Stimulated activated naive CD4-positive, alpha-beta T cell (primary cell): Measurements from ENCODE around the gene CCNA1.

Experiments
- DNase-seq, 6 experiments: peaks; one replicate each; lab custom pipeline; 2025; lab: John Stamatoyannopoulos, UW

CCNA1 gene

GRCh38 chr13:36432106-36432544 is at the start of gene CCNA1:
TSS of gene CCNA1 (plus strand) at chr13:36432495. CDS start at chr13:36433057, 562 bp downstream.
- DNase-seq: no peak

GRCh38 chr13:36385489-36385888 is 46.8 kb upstream of the CCNA1 start:
- no peak for DNase-seq

GRCh38 chr13:36395280-36395679 is 37.0 kb upstream of the CCNA1 start:
- peak in 1 of 6 experiments; percentile 0 for DNase-seq

- no peak for DNase-seq
Measured at GRCh38 chr13:36405151-36405550, 27.1 kb upstream of the CCNA1 start.

- no peak for DNase-seq
Measured at GRCh38 chr13:36412736-36413135, 19.6 kb upstream of the CCNA1 start.

- DNase-seq: no peak
Measured at GRCh38 chr13:36413161-36413560, 19.1 kb upstream of the CCNA1 start.

GRCh38 chr13:36414461-36414860 is 17.8 kb upstream of the CCNA1 start:
- no peak for DNase-seq

- DNase-seq: no peak
Measured at GRCh38 chr13:36417331-36417730, 15.0 kb upstream of the CCNA1 start.

GRCh38 chr13:36418022-36418805 is 14.1 kb upstream of the CCNA1 start:
- no peak for DNase-seq

- DNase-seq: peak; percentile 6 to 47 (median 33)
Measured at GRCh38 chr13:36420437-36420891, 11.8 kb upstream of the CCNA1 start.

- DNase-seq: no peak
Measured at GRCh38 chr13:36421447-36421846, 10.8 kb upstream of the CCNA1 start.

GRCh38 chr13:36428086-36428485 is 4.2 kb upstream of the CCNA1 start:
- DNase-seq: no peak

- no peak for DNase-seq
Measured at GRCh38 chr13:36430247-36431203, 1.8 kb upstream of the CCNA1 start.

- no peak for DNase-seq
Measured at GRCh38 chr13:36431204-36432105, 840 bp upstream of the CCNA1 start.

GRCh38 chr13:36436811-36437210 is 4.5 kb downstream of the CCNA1 start:
- no peak for DNase-seq

GRCh38 chr13:36438594-36439483 is 6.5 kb downstream of the CCNA1 start:
- DNase-seq: no peak

- DNase-seq: no peak
Measured at GRCh38 chr13:36445278-36445677, 13.0 kb downstream of the CCNA1 start.

GRCh38 chr13:36445891-36446351 is 13.6 kb downstream of the CCNA1 start:
- DNase-seq: no peak

- DNase-seq: no peak
Measured at GRCh38 chr13:36447501-36447900, 15.2 kb downstream of the CCNA1 start.

GRCh38 chr13:36450534-36450933 is 18.2 kb downstream of the CCNA1 start:
- DNase-seq: no peak
